Activated CD8-positive, alpha-beta T cell treated with anti-CD3 and anti-CD28 coated beads, Interleukin-2, amount 10 ng/mL, durations not matched to agents 7 days and 5 days (primary cell): ENCODE data around the gene STS. TPM values are rescaled to one million over a fixed set of nuclear protein-coding genes. Genes with fewer than 3 reads are reported as not detected.
"Not testable (repeated sequence)": the region's sequence is repeated elsewhere in the genome, so short reads cannot be mapped to it uniquely, and the experiment has no call there.

Experiments used
- ATAC-seq: fragments of 150-1000 bp; cut with Tn5 transposase; one replicate; pipeline ENCODE4 v1.10.0; 2021; ENCODE audit warnings: moderate library complexity
- CTCF ChIA-PET: fragments of 350-600 bp; sonication (Branson Sonifier 250); formaldehyde crosslinking; loops from one replicate; lab custom pipeline; 2021; ENCODE audit warnings: antibody characterized with exemption; lab: Charles Lee
- POLR2A ChIA-PET: fragments of 350-600 bp; sonication (Branson Sonifier 250); formaldehyde crosslinking; loops from one replicate; lab custom pipeline; 2021; ENCODE audit warnings: antibody characterized with exemption; lab: Charles Lee
- DNase-seq: peaks from one replicate; pipeline ENCODE4 v3.0.0-alpha.2; 2020
- H3K27ac Mint-ChIP-seq: one replicate; pipeline ENCODE4 v1.8.0; 2021; ENCODE audit warnings: mild to moderate bottlenecking, mixed read lengths
- H3K27me3 Mint-ChIP-seq: one replicate; pipeline ENCODE4 v1.8.0; 2021; ENCODE audit warnings: low read depth, mixed read lengths
- H3K36me3 Mint-ChIP-seq: one replicate; pipeline ENCODE4 v1.8.0; 2021; ENCODE audit warnings: low read depth, mixed read lengths
- H3K4me1 Mint-ChIP-seq: one replicate; pipeline ENCODE4 v1.8.0; 2021; ENCODE audit warnings: low read depth, mixed read lengths
- H3K4me3 Mint-ChIP-seq: one replicate; pipeline ENCODE4 v1.8.0; 2021; ENCODE audit warnings: mild to moderate bottlenecking, mixed read lengths
- H3K9me3 Mint-ChIP-seq: one replicate; pipeline ENCODE4 v1.8.0; 2022; ENCODE audit warnings: mixed read lengths; ENCODE audit not compliant: insufficient read depth
- total RNA-seq, 2 experiments: library from RNA; stranded (reverse); gene quantifications; one replicate each; pipeline ENCODE4 v1.2.3, GENCODE V29; 2021

STS gene
- total RNA-seq, 2 experiments from 2014 or later: 2.1 to 2.3 TPM

DNA sequence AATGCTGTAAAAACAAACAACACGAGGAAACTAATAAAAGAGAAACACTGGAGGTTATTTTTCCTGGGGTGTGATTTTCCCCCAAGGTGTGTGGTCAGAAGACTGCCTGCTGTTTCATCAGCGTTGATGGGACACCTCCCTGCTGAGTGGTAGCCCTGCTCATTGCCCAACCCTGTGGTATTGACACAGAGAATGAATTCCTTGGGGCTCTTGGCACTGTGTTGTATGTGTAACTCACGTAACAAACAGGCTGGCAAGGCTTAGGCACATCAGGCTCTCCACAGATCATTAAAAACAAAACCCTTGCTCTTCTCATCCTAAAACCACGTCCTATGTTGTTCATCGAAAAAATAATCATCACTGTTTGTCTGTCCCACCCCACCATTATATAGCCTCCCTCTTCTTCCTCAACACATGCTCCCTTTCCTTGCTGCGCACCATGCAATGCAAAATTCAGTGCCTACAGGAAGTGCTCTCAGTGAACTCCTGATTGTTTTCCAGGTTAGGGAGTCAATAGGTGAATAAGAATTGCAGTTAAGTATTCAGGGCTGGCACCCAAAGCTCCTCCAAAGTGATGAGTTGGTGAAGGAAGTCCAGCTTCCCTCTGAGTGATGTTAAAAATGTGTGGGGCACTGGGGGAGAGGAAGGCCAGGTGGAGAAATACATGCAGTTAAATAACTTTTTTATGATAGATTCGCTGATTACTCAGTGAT is 11.8 kb downstream of the STS start:
- Mint-ChIP-seq H3K9me3 (no peaks in the 10 kb centered on the region), H3K4me3 (no peak overlapping the region), H3K4me1 (peaks cover 4% of the 10 kb centered on the region), H3K36me3 (no peaks in the 10 kb centered on the region), H3K27ac (no peak overlapping the region), H3K27me3 (no peaks in the 10 kb centered on the region)
- ATAC-seq (no peak), DNase-seq (no peak)
- POLR2A ChIA-PET: no interaction called here
- CTCF ChIA-PET: no interaction called here

DNA sequence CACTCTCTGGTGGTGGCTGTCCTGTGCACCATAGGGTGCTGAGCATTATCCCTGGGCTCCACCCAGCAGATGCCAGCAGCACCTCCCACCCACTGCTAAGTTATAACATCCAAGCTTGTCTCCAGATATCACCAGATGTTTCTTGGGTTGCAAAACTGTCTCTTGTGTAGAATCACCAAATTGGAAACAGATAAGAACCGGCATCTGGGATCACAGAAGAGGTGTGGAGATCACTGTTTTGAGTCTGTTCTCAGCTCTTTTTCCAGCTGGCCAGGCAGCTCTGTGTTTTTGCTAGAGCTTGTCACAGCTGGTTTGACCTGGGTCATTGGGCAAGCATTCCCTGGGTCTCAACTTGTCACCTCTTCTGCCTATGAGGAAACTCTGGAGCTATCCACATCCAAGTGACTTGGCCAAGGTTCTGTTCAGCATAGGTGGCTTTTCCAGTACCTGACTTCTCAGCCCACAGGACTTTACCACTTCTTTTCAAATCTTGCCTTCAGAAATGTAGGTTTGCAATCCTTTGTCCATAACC is 15.7 kb downstream of the STS start:
- no peak overlapping the region for H3K27ac Mint-ChIP-seq
- ATAC-seq (no peak), DNase-seq (no peak)
- H3K4me3 Mint-ChIP-seq: no peak overlapping the region
- H3K36me3 Mint-ChIP-seq: no peaks in the 10 kb centered on the region
- CTCF ChIA-PET: no interaction called here
- POLR2A ChIA-PET: no interaction called here
- H3K9me3 Mint-ChIP-seq: no peaks in the 10 kb centered on the region
- H3K27me3 Mint-ChIP-seq: no peaks in the 10 kb centered on the region
- H3K4me1 Mint-ChIP-seq: peaks cover 4% of the 10 kb centered on the region

DNA sequence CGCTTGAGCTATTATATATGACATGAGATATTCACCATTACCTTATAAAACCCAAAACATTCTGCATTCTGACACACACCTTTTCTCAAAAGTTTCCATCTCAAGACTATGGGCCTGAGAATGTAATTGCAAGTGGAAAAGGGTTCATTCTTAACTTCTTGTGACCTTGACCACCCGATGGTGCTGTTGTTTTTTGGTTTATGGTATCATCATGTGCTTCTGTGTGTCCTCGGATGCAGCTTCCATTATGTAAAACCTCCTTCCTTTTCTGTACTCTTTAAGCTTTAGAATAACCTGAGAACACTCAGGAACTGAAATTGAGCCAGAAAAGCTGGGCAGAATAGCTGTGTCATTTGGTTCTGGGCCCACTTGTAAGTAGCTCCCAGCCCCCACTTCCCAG is 16.7 kb downstream of the STS start:
- H3K36me3 Mint-ChIP-seq: no peaks in the 10 kb centered on the region
- no peaks in the 10 kb centered on the region for H3K9me3 Mint-ChIP-seq
- ATAC-seq: no peak
- CTCF ChIA-PET: no interaction called here
- H3K4me3 Mint-ChIP-seq: no peak overlapping the region
- H3K4me1 Mint-ChIP-seq: peaks cover 4% of the 10 kb centered on the region
- H3K27ac Mint-ChIP-seq: no peak overlapping the region
- H3K27me3 Mint-ChIP-seq: no peaks in the 10 kb centered on the region
- no peak for DNase-seq
- POLR2A ChIA-PET: no interaction called here

DNA sequence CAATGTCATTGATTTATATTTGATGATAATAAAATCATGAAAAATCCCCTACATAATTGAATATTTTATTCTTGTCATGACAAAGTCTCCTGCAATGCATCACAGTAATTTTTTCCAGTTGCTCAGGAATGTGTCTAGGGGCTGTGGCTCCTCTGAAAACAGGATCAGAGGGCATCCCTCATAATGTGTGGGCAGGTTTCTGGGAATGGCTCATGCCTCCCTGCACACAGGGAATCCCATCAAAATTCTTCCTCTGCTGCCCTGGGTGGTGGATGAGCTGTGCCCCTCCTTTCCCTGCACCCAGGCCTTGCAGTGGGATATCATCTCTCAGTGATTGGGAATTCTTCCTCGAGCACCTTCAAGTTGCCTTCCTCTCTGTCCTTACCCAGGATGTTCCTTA is 20.9 kb downstream of the STS start:
- no peak for ATAC-seq
- ChIA-PET POLR2A (no interaction called here), CTCF (no interaction called here)
- DNase-seq: no peak
- Mint-ChIP-seq H3K36me3 (no peaks in the 10 kb centered on the region), H3K27ac (no peak overlapping the region), H3K4me1 (no peaks in the 10 kb centered on the region), H3K27me3 (no peaks in the 10 kb centered on the region), H3K9me3 (no peaks in the 10 kb centered on the region), H3K4me3 (no peak overlapping the region)

DNA sequence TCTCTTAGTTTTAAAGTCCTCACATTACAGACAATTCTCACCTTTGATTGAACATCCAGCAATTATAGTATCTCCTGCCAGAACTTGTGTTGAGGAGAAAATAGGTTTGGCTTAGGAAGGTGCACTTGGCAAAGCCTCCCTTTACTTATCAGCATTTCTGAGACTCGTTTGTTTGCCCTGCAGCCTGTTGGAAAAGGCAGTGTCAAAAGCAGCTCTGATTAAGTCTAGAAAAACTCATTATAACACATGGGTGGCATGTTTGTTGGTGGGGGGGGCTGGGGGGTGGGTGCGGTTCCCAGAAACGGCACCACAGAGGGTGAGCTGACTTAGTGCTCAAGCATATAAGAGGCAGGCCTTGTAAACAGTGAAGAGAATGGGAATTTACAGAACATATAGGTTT is 22.1 kb downstream of the STS start:
- no peaks in the 10 kb centered on the region for H3K4me1 Mint-ChIP-seq
- no peak overlapping the region for H3K4me3 Mint-ChIP-seq
- H3K36me3 Mint-ChIP-seq: no peaks in the 10 kb centered on the region
- CTCF ChIA-PET: no interaction called here
- POLR2A ChIA-PET: no interaction called here
- ATAC-seq (no peak), DNase-seq (no peak)
- no peak overlapping the region for H3K27ac Mint-ChIP-seq
- no peaks in the 10 kb centered on the region for H3K27me3 Mint-ChIP-seq
- no peaks in the 10 kb centered on the region for H3K9me3 Mint-ChIP-seq

DNA sequence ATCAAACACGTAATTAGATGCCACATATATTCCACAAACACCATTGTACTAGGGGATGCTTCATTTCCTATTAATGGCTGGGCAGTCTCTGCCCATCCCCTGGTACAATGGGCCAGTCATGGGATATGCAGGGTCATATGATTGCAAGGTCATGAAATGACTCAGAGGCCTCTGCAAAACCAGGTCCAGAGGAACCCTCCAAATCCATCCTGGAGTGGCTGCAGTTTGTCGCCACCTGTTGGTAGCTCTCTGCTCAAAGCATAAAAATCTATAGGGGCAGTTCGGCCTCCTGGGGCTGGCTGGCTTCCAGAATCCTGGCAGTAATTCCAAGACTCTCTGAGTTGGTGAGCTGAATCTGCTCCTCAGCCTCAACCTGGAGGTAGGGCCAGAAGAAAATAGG is 23.4 kb downstream of the STS start:
- POLR2A ChIA-PET: no interaction called here
- H3K9me3 Mint-ChIP-seq: no peaks in the 10 kb centered on the region
- ATAC-seq (no peak), DNase-seq (peak; percentile 37)
- H3K4me1 Mint-ChIP-seq: no peaks in the 10 kb centered on the region
- no peak overlapping the region for H3K4me3 Mint-ChIP-seq
- no peak overlapping the region for H3K27ac Mint-ChIP-seq
- H3K27me3 Mint-ChIP-seq: no peaks in the 10 kb centered on the region
- no peaks in the 10 kb centered on the region for H3K36me3 Mint-ChIP-seq
- CTCF ChIA-PET: interaction anchor here (1.4 kb wide), 2 partner anchors 11 to 16 kb away, joined by 4 to 6 read pairs; no protein-coding TSS in a partner anchor

DNA sequence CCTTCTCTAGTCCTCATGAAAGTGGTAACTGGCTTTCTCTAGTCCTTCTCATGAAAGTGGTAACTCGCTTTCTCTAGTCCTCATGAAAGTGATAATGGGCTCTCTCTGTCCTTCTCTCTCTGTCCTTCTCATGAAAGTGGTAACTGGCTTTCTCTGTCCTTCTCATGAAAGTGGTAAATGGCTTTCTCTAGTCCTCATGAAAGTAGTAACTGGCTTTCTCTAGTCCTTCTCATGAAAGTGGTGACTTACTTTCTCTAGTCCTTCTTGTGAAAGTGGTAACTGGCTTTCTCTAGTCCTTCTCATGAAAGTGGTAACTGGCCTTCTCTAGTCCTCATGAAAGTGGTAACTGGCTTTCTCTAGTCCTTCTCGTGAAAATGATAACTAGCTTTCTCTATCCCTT is 31.3 kb downstream of the STS start:
- POLR2A ChIA-PET, H3K4me1 Mint-ChIP-seq, DNase-seq, CTCF ChIA-PET, H3K27ac Mint-ChIP-seq, H3K27me3 Mint-ChIP-seq, H3K9me3 Mint-ChIP-seq, H3K4me3 Mint-ChIP-seq, ATAC-seq, H3K36me3 Mint-ChIP-seq: not testable (repeated sequence)

DNA sequence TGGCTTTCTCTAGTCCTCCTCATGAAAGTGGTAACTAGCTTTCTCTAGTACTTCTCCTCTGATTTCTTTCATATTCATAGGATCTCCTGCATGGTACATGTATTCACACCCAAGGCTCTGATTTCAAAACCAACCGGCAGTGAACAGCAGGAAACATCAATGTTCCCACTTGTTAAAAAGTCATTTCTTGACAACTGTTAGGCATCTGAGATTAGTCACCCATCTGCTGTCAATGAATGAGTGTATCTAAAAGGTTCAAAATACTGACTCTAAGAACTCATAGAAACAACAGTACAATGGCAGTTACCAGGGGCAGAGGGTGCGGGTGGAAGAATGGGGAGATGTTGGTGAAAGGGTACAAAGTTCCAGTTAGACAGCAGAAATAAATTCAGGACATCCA is 31.9 kb downstream of the STS start:
- no peak overlapping the region for H3K4me3 Mint-ChIP-seq
- H3K27me3 Mint-ChIP-seq: no peaks in the 10 kb centered on the region
- ATAC-seq (no peak), DNase-seq (no peak)
- no peak overlapping the region for H3K27ac Mint-ChIP-seq
- H3K36me3 Mint-ChIP-seq: no peaks in the 10 kb centered on the region
- no peaks in the 10 kb centered on the region for H3K4me1 Mint-ChIP-seq
- ChIA-PET CTCF (no interaction called here), POLR2A (no interaction called here)
- no peaks in the 10 kb centered on the region for H3K9me3 Mint-ChIP-seq

DNA sequence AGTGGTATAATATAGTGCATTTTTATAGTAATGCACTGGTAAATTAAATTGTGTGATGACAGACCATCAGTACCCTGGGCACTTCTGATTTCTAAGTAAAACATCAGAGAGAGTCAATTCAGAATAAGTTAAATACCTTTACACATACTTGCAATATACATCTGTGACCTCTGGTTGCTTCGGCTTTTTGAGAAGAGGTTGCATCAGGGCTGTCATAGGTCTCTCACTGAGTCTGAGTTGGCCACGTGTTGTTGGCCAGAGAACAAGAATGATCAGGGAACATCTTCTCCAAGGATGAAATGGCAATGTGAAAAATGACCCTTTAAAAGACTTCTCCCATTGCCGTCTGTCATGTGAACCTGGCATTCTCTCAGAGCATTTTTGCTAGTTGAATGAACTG is 37.3 kb downstream of the STS start:
- H3K27ac Mint-ChIP-seq: no peak overlapping the region
- H3K4me3 Mint-ChIP-seq: no peak overlapping the region
- H3K36me3 Mint-ChIP-seq: no peaks in the 10 kb centered on the region
- CTCF ChIA-PET: no interaction called here
- ATAC-seq: no peak
- no peak for DNase-seq
- no peaks in the 10 kb centered on the region for H3K4me1 Mint-ChIP-seq
- no peaks in the 10 kb centered on the region for H3K27me3 Mint-ChIP-seq
- H3K9me3 Mint-ChIP-seq: no peaks in the 10 kb centered on the region
- POLR2A ChIA-PET: no interaction called here

DNA sequence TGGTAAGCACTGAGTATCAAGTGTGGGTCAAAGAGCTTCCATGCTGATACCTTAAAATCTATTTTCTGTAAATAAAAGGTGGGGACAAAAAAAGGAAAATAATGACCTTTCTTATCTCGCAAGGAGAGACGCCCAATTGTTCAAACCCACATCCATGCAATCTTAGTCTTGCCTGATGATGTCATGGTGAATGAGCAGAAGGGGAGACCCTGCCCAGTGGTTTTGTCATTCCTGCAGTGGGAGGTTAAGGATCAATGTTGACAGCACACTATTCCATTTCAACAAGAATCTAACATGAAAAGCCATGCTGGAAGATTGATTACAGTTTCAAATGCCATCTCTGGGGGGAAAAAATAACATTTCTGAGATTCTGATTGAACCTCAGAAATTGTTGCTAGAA is 41.2 kb downstream of the STS start:
- H3K4me3 Mint-ChIP-seq: no peak overlapping the region
- ChIA-PET POLR2A (no interaction called here), CTCF (no interaction called here)

DNA sequence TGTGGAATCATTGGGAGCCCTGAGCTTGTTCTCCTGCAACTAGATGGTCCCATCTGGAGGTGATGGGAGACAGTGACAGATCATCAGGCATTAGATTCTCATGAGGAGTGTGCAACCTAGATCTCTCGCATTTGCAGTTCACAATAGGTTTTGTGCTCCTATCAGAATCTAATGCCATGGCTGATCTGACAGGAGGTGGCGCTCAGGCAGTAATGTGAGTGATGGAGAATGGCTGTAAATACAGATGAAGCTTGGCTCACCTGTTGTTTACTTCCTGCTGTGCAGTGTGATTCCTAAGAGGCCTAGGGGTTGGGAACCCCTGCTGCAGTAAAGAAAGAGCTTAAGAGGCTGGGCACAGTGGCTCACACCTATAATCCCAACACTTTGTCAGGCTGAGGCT is 42.6 kb downstream of the STS start:
- H3K4me3 Mint-ChIP-seq: no peak overlapping the region
- ATAC-seq: no peak
- H3K9me3 Mint-ChIP-seq: no peaks in the 10 kb centered on the region
- H3K4me1 Mint-ChIP-seq: no peaks in the 10 kb centered on the region
- ChIA-PET CTCF (no interaction called here), POLR2A (no interaction called here)
- H3K27ac Mint-ChIP-seq: no peak overlapping the region
- H3K27me3 Mint-ChIP-seq: no peaks in the 10 kb centered on the region
- no peaks in the 10 kb centered on the region for H3K36me3 Mint-ChIP-seq
- DNase-seq: no peak

More for the DNA sequence above, 41.2 kb downstream of the STS start:
- H3K36me3 Mint-ChIP-seq: no peaks in the 10 kb centered on the region
- no peaks in the 10 kb centered on the region for H3K9me3 Mint-ChIP-seq
- H3K27me3 Mint-ChIP-seq: no peaks in the 10 kb centered on the region
- H3K4me1 Mint-ChIP-seq: no peaks in the 10 kb centered on the region
- no peak overlapping the region for H3K27ac Mint-ChIP-seq
- no peak for ATAC-seq
- DNase-seq: no peak

DNA sequence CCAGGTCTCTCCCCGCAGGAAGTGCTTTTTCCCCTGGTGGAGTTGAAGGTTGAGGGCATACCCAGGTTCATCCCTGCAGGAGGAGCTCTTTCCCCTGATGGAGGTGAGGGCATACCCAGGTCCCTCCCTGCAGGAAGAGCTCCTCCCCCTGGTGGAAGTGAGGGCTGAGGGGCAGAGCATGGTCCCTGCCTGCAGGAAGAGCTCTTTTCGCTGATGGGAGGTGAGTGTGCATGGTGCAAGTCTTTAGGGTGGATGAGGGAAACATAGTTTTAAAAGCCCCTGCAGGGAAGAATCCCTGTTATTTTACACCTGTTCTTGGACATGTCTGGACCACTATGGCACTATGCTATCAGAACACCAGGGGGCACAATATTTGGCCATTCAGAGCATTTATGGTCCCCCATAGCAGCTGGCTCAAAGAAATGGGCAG is 44.2 kb downstream of the STS start:
- ChIA-PET POLR2A (no interaction called here), CTCF (no interaction called here)
- Mint-ChIP-seq H3K4me1 (no peaks in the 10 kb centered on the region), H3K27me3 (no peaks in the 10 kb centered on the region), H3K27ac (no peak overlapping the region), H3K36me3 (no peaks in the 10 kb centered on the region), H3K9me3 (no peaks in the 10 kb centered on the region), H3K4me3 (no peak overlapping the region)
- peak; percentile 17 for DNase-seq
- no peak for ATAC-seq

DNA sequence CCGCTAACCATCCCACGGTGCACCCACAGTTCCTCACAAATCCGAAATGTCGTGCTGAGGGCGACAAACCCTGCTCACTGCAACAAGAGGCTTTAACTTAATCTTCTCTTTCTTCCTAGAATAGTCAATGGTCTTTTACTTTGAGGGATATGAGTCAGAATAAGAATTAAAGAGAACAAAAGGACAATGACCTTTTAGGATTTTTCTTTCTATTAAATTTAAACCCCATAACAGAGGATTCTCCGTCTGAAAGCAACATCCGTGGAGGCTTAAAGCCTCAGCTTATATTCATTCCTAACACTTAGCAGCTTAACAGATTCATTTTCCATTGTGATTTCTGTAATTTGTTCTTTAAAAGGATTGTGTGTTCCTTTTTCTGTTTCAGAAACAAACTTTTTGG is 45.4 kb downstream of the STS start:
- CTCF ChIA-PET: no interaction called here
- no peaks in the 10 kb centered on the region for H3K9me3 Mint-ChIP-seq

More for the DNA sequence above, 45.4 kb downstream of the STS start:
- H3K4me3 Mint-ChIP-seq: no peak overlapping the region
- H3K27me3 Mint-ChIP-seq: no peaks in the 10 kb centered on the region
- H3K27ac Mint-ChIP-seq: no peak overlapping the region
- POLR2A ChIA-PET: no interaction called here
- ATAC-seq (no peak), DNase-seq (no peak)
- no peaks in the 10 kb centered on the region for H3K4me1 Mint-ChIP-seq
- H3K36me3 Mint-ChIP-seq: no peaks in the 10 kb centered on the region
